GM11168 (cell line): ENCODE results near the gene FAM76B.
"Not testable (repeated sequence)": the region's sequence is repeated elsewhere in the genome, so short reads cannot be mapped to it uniquely, and the experiment has no call there.

Experiments
- in situ Hi-C: fragments of 300-500 bp; cut with MboI; formaldehyde crosslinking; loops from one replicate; pipeline ENCODE4 v1.12.0; 2022; ENCODE audit warnings: low sequenced_read_pairs; ENCODE audit not compliant: unreplicated experiment

The FAM76B gene

DNA sequence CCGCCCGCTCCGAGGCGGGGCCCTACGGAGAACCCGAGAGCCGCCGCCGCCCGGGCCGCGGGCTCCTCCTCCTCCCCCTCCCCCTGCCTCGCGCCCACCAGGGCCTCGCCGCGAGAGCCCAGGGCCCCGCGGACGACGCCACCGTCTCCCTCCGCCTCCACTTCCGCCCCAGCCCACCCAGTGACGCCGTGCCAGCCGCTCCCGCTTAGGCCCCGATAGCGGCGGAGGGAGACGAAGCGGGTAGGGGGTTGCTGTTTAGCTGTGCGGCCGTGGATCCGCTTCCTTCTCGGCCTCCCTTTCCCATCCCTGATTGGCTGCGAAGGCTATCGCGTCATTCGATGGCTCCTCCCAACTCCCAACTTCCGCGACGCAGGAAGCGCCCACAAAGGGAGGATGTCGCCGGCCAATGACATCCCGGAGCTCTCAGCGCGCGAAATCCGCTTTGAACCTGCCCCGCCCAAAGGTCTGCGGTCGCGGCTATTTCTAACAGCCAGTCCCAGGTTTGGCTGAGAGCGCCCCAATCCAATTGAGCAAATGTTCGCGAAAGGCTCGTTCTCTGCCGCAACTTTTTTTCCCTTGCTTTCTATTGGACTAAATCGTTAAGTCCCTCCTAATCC is at the start of gene FAM76B:
TSS of gene FAM76B (minus strand) at position 277 of the 617 bp plus-strand sequence. CDS start 304 bp downstream, outside the sequence.
- in situ Hi-C loops: no loop called here

DNA sequence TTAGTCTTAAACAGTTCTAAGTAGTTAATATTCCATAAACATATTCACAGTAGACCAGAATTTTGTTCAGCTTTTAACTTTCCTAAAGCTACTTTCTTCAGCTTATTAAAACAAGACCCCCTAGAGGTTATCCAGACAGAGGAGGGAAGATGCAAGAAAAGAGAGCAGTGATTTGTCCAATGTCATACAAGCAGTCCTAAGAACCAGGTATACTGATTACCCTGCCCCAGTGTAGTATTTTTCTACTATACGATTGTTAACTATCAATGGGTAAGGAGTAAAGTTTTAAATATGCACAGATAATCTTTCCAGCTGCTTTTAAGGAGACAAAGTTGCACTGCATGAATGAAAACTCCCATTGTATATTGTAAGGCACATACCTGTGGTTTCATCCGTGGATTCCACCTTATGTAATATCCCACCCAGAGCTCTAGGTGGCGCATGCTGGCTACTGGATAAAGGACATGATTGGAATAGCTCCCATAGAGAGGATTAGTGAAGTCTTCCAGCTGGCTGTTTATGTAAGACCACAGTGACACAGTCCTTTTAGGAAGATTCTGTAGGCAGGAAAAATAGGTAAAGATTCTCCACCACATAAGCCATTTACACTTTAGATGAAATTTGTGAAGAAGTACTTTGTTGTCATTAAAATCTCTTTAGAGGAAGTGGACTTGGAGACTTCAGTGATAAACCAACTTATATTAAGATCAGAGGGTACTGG is 46.3 kb upstream of the FAM76B start:
- in situ Hi-C loops: loop anchor here (25.0 kb wide), 1 partner anchor 551 kb away; the partner anchor contains the start of genes CCDC82 and JRKL

DNA sequence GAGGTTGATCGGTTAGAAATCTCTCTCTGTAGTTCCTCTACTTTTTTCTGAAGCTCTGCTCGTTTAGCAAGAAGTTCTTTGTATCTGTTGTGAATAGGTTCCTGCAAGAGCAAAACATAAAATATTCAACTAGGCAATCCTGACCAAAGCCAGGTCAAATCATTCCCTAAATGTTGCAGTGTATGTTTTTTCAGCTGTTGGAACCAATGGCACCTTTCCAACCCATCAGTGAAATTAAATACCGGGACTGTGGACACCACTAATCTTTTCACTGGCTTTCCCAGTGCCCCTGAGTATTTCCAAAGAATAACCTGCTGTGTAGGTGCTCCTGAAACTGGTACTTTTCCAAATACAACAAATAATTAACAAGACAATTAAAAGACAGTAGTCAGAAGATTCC is 45.8 kb upstream of the FAM76B start:
- in situ Hi-C loops: loop anchor here (25.0 kb wide), 1 partner anchor 552 kb away; the partner anchor contains the start of genes CCDC82 and JRKL

DNA sequence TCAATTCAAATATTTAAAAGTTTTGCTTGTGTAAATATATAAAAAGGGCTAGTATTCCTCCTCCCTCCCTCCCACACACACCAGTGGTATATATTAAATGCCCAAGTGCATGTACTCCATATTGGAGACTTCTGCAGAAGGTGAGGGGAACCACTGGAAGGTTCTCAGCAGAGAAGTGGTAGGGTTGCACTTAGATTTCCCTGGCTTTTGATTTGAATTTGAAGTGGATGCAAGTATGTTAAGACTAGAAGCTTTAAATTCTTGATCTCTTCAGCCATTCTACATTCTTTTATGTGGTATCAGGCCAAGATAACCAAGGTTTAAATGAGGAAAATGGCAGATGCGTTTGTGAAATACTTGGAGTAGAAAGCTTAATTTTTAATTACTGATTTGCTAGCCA is 43.8 kb upstream of the FAM76B start:
- in situ Hi-C loops: loop anchor here (25.0 kb wide), 1 partner anchor 554 kb away; the partner anchor contains the start of genes CCDC82 and JRKL

DNA sequence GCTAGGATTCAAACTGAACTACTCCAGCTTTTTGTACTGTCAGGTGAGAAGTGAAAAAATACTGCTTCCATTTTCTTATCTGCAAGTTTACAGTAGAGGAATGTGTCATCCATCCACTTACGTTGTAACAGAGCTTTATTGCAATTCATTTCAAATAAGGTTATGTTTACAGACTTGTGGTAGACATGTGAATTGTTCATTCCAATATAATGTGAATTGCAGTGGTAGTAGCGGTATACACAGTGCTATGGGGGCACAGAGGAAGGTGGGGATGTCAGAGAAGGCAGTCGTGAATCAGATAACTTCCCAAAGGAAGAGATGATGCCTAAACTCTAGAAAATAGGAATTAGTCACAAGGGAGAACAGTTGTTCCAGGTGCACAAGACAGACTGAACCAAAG is 43.2 kb upstream of the FAM76B start:
- in situ Hi-C loops: loop anchor here (25.0 kb wide), 1 partner anchor 555 kb away; the partner anchor contains the start of genes CCDC82 and JRKL

DNA sequence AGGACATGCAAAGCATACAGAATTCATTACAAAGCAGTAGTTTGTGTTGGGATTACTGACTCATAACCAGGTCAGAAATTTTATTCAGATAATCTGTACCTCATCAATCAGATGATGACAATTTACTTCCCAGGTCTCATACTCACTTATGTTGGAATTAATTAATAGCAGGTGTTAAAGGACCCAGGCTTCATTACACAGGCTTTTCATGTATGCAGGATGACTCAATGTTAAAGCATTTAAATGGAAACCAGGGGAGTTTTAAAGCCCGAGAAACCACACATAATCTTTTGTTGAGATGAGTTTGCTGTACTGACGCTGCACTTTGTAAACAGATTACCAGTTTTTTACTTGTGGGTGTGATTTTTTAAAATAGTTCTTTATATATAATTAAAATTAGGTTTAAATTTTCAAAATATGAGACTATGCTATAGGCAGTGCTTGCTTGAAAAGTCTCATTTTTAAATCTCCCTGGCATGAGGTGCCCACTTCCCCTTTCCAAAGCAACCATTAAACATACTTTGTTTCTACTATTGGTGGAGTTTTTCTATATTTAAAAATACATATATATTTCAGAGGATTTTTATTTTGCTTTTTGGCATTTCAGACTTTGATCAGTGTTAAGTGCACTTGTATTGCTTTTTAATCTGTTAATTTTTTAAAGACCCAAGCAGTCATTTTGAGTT is 41.8 kb upstream of the FAM76B start:
- in situ Hi-C loops: loop anchor here (25.0 kb wide), 1 partner anchor 556 kb away; the partner anchor contains the start of genes CCDC82 and JRKL

DNA sequence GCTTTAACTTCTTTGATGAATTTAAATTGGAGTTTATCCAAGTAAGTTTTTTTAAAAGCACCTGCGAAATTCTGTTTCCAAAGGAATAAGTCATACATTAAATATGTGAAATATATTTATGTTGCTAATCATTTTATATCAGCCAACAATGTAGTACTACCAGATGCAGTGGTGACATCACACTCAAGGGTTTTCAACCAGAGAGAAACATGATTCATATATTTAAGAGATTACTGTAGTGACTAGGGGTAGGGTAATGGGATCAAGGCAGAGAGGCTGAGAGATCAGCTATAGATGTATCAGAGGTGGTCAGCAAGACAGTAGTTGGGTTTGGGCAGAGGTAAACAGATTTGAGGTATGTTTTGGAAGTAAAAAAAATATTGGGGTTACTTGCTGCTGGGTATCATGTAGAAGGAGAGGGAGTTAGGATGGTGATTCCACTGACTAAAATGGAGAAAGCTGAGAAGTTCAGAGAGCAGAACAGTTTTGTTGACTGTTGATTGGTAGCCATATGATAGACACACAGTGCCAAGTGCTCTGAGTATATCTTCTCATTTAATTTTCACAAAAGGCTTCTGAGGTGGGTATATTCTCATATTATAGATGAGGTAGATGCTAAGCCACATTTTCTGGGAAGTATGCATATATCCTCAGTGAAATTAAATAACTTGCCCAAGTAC is 40.1 kb upstream of the FAM76B start:
- in situ Hi-C loops: loop anchor here (25.0 kb wide), 1 partner anchor 558 kb away; the partner anchor contains the start of genes CCDC82 and JRKL

DNA sequence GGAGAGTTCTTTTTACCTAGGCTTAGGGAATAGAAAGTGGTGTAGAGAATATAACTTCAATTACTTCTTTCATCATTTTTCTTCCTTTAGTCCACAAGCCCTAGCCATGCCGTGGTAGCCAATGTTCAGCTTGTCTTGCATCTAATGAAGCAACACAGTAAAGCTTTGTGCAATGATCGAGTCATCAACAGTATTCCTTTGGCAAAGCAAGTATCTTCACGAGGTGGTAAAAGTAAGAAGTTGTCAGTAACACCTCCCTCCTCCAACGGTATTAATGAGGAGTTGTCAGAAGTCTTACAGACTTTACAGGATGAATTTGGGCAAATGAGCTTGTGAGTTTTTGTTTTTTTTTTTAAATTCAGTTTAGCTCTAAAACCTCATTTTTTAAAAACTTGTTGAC is 38.1 kb upstream of the FAM76B start:
- in situ Hi-C loops: loop anchor here (25.0 kb wide), 1 partner anchor 560 kb away; the partner anchor contains the start of genes CCDC82 and JRKL

DNA sequence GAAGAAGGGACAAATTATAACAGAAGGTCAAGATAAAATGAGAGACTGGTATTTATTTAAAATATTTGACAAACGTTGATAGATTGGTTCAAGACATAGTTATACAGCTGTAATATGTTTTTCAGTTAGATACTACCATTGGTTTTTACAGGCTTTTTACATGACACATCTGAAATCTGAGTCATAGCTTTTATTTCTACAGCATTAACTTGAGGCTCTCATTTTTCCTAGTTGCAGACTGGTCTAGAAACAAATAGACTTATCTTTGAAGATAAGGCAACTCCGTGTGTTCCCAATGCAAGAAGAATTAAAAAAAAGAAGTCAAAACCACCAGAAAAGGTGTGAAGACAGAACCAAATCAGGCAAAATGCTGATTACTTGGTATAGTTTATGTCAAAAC is 32.1 kb upstream of the FAM76B start:
- in situ Hi-C loops: no loop called here

DNA sequence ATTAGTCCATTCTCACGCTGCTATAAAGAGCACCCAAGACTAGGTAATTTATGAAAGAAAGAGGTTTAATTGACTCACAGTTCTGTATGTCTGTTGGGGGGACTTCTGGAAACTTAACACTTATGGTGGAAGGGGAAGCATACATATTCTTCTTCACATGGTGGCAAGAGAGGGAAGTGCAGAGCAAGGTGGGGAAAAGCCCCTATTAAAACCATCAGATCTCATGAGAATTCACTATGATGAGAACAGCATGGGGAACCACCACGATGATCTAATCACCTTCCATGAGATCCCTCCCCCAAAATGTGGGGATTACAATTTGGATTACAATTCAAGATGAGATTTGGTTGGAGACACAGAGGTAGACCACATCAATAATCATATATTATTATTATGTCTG is 26.5 kb upstream of the FAM76B start:
- in situ Hi-C loops: no loop called here

DNA sequence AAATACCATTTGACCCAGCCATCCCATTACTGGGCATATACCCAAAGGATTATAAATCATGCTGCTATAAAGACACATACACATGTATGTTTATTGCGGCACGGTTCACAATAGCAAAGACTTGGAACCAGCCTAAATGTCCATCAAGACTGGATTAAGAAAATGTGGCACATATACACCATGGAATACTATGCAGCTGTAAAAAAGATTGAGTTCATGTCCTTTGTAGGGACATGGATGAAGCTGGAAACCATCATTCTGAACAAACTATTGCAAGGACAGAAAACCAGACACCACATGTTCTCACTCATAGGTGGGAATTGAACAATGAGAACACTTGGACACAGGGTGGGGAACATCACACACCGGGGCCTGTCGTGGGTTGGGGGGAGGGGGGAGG is 21.5 kb upstream of the FAM76B start:
- in situ Hi-C loops: not testable (repeated sequence)

DNA sequence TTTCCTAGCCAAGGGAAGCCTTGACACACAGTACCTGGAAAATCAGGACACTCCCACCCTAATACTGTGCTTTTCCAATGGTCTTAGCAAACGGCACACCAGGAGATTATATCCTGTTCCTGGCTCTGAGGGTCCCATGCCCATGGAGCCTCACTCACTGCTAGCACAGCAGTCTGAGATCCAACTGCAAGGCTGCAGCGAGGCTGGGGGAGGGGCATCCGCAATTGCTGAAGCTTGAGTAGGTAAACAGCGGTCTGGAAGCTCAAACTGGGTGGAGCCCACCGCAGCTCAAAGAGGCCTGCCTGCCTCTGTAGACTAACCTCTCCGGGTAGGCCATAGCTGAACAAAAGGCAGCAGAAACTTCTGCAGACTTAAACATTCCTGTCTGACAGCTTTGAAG is 16.9 kb upstream of the FAM76B start:
- in situ Hi-C loops: not testable (repeated sequence)

DNA sequence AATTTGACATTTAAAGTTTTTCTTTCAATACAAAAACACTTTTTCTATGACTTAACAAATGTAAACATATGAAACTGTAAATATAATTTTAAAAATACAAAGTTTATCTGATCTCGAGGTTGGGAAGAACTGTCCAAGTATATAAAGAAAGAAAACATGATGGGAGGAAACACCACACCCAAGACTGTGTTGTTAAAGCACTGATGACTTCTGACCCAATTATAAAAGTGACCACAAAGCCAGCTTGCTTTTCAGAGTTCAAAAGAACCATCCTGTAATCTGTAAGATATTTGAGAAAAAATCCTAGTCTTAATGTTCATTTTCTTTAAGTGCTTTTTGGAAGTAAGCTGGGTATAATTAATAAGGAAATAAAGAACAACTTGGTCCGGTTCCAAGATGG is 16.3 kb upstream of the FAM76B start:
- in situ Hi-C loops: no loop called here

DNA sequence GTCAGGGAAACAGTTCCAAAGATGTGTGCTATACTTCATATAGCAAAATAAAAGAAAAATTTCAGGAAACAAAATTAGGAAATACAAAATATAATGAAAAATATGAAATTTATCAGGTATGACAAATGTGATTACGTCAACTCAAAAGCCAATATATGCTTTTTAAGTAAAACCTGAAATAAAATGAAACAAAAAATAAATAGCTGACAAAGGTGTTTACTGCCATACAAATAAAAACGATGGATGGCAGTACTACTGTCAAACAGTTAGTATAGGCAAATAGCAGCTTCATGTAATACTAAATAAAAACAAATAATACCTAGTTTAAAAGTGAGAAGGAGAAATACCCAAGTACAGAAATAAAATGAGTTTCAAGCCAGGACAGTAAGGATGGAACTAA is 14.4 kb upstream of the FAM76B start:
- in situ Hi-C loops: no loop called here

DNA sequence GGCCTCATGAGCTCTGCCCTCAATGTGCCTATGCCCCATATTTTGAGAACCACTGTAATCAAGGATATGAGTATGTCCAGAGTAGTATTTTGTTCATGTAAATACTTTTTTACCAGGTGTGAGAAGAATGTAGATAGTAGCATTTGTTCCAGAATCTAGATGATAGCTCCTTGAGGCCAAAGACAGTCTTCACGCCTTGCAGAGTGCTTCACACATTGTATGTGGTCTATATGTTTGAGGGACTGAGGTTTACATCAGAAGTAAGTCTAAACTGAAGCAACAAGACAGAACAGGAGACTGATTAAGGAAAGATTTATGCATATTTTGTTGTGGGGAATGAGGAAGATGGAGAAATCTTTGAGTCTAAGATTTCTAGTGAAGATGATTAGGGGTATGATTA is 13.2 kb upstream of the FAM76B start:
- in situ Hi-C loops: no loop called here

DNA sequence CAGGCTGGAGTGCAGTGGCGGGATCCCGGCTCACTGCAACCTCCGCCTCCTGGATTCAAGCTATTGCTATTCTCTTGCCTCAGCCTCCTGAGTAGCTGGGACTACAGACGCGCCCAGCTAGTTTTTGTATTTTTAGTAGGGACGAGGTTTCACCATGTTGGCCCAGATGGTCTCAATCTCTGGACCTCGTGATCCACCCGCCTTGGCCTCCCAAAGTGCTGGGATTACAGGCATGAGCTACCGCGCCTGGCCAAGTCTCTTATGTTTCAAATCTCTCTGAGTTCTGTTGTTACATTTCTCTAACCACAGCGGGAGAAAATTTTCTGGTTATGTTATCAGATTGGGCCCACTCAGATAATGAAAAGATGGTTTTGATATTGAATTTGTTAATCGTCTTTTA is 10.9 kb upstream of the FAM76B start:
- in situ Hi-C loops: no loop called here

DNA sequence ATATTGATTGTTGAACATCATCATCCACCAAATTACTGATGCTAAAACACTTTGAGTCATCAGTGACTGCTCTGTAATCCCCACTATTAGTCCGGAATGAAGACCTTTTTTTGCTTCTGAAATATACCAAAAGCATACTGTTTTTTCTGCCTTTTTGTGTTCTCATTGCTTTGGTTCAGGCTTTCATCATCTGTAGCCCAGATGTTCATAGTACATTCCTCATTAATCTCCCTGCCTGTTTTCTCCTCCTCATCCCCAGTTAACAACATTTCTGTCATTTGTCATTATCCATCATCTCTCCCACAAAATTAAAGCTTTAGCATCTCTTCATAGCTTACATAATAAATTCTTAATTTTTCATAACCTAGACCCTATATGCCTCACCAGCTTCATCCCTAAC is 10.0 kb upstream of the FAM76B start:
- in situ Hi-C loops: no loop called here

DNA sequence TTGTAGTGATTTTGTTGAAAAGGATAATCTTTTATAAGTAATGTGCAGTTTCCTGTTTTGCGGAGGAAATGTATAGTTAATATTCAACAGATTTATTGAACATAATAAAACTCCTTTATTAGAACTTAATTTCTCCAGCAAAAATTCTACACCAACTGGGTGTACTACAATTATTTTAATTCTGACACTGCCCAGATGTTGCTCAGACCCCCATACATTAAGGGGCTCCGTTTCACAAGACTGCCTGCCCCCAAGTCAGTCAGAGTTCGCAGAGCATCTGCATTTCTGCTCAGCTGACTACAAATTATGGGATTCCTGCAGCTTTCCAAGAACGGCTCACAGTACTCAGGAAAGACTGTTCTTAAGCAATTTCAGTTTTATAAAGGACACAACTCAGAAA is 6.9 kb upstream of the FAM76B start:
- in situ Hi-C loops: no loop called here

DNA sequence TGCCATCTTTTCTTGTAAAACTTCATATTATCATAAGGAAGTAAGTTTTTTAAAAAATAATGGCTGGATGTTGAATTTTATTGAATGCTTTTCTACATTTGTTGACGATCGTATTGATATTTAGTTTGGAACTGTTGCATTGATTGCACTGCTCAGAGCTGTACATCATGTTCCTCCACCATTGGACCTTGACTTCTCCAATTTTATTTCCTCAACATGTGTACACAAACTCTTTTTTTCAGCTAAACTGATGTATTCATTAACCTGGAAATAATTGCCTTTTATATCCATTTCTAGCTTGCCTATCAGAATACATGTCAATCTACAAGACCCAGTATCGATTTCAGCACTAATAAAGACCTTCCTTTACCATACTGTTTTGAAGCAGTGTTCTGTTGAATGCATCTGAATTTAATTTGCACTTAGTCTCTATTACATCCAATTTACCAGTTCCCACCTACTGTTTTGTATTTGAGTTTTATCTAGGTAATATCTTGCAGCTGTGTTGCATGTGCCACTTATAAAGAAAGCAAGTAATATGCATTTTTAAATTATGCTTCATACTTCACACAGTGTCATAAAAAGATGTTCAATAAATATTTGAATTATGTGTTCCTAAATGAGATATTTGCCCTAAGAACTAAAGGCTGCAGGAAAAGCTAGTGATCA is 6.2 kb upstream of the FAM76B start:
- in situ Hi-C loops: no loop called here

DNA sequence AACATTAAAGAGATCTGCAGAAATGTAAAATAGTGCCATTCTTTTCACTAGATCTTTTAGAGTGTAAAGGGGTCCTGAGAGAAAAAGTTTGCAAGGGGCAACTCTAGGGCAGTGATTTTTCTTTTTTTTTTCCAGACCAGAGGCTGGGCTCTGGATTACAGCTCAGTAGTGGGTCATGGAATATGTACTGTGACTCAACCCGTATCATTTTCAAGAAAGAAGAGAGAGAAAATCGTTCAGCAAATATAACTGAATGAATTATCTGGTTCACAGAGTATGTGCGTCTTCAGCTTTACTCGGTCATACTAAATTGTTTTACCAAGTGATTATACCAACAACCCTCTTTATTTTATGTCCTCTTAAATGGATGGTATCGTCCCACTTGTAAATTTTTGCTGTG is 4.5 kb upstream of the FAM76B start:
- in situ Hi-C loops: no loop called here
